NCI-H1436 treated with DMSO at 0.1 percent for 48 hours (cell line): Measurements from ENCODE around the gene ABI3BP.

ENCODE experiments used
- DNase-seq: peaks from one replicate; lab custom pipeline; 2025; lab: John Stamatoyannopoulos, UW

ABI3BP gene

DNA sequence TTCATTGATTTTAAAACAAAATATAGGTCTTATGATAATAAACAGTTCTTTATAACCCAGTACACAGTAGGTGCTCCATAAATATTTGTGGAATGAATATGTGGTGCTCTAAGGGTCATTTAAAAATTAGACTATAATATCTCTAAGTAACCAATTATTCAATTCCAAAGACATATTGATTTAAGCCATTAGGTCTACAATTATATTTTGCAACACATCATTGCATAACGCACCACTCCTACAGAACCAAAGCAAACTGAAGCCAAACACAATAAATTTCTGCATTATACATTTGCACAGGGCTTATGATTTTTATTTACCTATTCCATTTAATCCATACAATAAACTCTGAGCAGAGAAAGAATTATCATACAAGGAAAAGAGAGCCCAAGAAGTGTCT is 104.3 kb downstream of the ABI3BP start:
- no peak for DNase-seq

DNA sequence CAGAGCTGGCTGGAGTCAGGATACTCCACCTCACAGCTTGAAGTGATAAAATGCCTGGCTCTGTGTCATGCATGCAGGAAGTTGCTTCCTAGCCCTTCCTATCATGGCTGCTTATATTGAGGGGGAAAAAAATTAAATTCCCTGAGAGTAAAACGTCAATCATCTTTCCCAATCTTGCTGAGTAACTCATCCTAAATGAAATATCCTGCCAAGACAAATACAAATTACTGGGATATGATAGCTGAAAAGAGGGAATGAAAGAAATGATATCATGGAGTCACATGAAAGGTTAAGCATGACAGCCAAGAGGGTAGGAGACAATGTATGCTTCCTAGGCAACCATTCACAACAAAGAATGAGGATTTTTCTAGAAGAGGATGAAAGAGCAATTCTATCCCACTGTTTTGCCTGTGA is 110.6 kb downstream of the ABI3BP start:
- no peak for DNase-seq

DNA sequence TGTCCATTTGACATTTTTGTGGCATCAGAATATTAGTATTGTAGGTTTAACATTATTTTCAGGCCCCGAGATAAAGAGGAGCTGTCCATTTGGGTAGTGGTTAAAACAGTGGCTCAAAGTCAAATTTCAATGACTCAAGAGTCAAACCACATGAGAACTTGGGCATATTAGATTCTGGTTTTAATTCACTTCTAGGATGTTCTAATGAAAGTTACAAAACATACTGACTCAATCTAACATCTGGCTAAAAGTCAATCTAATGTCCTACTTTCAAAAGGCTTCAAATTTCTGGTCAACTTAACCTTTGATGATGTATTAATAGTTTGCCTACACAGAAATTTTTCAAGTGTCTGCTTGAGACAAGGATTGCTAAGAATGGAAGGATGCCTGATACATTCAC is 112.4 kb downstream of the ABI3BP start:
- DNase-seq, result no peak

DNA sequence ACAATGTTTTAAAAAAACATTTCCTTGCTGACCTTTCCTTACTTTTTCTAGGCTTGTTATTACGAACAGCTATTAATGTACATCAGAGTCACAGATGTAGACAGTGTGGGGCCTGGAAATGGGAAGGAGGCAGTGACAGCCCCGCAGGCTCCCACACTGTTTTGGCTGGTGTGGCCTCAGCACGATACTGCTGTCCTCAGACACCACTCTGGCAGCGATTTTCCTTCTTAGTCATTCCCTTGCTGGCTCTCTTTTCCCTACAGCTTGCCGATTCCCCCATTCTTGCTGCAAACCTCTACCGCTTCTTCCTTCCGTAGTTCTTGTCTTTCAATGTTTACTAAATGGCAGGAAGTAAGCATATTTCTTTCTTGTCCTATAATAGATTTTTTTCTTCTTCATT is 113.1 kb downstream of the ABI3BP start:
- no peak for DNase-seq

DNA sequence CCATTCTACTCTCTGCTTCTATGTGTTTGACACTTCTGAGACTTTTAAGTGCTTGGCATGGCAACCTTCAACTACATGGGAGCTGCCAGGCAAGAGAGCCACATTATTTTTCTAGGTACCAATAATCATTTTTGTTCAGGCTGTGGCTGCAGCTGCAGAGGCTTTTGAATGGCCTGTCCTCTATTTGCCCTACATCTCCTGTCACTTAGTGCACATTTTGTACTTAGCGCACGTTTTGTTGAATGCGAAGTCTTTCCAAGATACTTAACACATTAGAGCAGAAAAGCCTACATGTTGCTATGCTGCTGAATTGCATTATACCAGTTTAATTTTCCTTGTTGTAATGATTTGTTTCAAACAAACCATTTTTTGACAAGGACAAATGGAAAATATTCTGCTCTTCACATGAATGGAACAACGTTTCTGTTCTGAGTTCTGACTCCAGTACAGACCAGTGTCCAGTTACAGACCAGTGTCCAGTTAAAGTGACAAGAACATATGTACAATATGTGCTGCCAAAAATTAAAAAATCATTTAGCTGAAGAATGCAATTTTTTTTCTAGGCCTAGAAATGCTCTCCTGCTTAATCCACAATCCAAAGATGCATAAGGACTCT is 113.9 kb downstream of the ABI3BP start:
- no peak for DNase-seq

DNA sequence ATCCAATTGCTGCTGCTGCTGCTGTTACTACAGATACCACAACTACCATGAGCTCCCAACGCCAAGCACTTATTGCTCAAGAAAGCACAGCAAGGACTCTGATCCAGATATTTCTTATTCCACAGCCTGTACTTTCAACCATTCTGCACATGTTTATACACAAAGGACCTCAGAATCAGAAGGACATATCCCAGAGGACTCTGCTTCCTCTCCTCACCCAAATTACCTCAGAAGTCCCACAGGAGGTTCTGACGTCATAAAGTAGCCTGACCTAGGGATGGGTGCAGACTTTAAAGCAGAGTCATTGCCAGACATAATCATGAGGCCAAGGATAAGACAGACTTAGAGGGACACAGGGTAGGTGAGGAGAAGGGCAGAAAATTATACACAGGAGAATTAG is 115.9 kb downstream of the ABI3BP start:
- no peak for DNase-seq

DNA sequence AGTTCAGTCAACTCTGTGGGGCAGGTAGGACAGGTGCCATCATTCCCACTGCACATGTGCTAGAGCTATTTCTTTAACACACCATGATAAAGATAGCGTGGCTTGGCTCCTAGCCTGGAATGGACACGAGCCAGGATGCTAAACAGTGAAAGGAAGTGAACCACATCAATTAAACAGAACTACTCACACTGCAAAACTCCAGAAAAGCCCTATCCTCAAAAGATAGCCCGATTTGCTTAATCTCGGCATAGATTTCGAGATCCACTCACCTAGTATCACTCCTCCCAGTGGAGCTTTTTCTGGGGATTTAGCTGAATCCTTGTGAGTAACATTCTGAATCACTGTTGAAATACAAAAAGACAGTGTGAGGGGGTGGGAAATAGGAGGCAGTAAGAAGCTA is 118.0 kb downstream of the ABI3BP start:
- no peak for DNase-seq

DNA sequence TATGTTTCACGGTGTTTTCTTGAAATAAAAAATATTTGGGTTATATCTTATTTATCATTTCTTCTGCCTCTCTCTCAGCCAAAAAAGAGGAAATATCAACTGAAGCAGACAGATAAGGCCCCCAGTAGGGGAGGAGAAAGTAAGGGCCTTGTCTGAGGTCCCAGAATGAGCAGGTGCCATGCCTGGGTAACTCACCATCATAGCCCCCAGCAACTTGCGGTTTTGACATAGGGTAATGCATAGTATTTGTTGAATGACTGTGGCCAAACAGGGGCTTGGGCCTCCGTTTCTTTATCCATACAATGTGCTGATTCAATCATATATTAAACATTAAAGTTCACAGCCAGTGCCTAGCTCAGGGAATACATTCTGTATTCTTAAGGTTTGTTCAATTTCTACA is 119.6 kb downstream of the ABI3BP start:
- no peak for DNase-seq

DNA sequence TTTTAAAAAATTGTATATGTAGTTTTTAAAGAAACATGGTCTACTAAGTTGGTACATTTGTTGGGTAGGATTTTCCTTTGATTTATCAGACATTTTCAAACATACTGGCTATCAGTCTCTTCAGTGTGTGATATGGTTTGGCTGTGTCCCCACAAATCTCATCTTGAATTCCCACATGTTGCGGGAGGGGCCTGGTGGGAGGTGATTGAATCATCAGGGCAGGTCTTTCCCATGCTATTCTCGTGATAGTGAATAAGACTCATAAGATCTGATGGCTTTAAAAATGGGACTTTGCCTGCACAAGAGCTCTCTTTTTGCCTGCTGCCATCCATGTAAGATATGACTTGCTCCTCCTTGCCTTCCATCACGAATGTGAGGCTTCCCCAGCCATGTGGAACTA is 121.9 kb downstream of the ABI3BP start:
- DNase-seq, result no peak

DNA sequence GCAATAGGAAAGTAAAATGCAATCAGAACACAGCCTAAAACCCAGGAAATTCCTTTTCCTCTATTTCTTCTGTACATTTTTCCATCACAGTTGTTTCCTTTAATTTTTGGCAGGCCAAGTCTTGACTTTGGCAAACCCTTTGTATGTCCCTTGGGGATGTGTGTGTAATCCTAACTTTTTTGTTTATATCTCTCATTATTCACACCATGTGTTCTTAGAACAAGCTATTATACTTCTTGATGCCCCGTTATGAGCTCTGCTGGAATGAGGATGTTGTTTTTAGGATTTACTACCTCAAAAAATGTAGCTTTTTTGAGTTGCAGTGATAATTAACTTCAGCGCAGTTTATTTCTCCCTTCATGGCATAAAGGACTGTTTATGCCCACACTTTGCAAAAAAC is 123.4 kb downstream of the ABI3BP start:
- DNase-seq, result no peak

DNA sequence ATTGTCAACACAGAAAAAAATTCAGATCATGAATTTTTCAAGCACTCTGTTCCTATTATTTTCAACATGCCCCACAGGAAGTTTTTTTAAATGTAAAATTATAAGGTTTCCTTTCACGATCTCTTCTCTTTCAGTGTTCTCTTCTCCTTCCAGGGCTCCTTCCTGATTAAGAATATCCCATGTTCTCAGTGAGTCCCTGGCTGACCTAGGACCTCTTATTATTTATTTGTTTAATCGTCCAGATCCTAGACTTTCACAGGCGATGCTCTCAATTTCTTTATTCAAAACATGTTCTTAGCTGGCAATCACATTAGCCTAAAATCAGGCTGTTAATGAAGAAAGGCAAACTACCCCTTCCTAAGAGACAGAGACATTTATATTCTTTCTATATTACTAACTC is 124.3 kb downstream of the ABI3BP start:
- no peak for DNase-seq

DNA sequence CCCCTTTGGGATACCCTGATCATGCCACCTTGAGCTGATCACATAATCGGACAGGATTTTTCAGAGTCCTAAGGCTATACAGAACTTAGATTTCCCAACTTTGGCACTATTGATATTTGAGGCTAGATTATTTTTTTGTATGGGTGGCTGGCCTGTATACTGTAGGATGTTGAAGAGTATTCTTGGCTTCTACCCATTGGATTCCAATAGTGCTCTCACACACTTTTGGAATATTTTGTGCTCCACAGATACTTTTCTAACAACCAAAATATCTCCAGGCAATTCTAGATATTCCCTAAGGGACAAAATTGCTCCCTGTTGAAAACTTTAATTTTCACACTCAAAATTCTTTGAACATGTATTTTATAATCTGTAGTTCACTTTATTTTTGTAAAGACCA is 125.1 kb downstream of the ABI3BP start:
- no peak for DNase-seq

DNA sequence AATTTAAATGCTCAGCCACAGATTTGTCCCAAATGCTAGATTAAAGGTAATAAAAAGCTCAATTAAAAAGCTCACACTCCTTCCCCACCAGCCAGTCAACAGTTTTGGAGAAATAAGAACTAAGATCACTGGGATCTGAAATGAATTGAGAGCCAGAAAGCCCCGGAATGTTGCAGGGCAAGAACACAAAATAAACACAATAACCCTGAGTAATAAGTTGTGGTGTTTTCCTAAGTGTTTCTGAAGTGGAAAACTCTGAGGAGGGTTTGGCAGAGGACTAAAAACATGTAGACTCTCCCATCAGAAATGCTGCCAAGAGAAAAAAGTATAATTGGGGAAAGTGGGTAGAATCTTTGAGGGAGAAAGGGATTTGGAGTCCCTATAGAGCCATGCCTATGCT is 127.8 kb downstream of the ABI3BP start:
- DNase-seq, result no peak

DNA sequence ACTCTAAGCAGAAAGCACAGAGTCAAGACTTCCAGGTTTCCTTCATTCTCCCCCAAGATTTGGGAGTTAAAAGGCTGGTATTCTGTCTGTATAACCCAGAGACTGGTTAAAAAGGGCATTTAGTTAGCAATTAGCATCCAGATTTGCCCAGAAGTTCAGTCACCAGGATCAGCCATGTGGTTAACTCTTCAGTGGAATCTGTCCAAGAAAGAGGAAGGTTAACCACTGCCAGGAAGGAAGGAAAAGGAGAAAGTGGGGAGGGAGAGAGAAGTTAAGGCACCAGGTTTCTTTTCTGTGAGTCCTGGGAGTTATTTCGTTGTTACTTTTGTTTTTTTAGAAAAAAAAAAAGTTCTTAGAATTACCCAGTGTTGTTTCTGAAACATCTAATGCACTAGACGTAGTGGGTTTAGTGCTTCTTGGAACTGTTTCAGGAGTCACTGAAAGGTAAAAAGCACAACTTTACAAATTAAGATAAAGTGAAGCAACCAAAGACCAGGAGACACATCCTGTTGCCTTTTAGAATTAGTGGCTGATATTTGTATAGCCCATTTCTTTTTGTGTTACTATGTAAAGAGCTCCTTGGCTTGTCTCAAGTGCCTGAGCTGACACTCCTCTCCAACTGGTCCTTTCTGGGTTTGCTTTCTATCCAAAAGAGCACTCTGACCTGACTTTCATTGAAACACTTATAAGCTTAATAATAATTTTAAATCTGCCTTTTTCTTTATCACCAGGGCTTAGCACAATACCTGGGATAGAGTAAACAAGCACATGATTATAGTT is 128.6 kb downstream of the ABI3BP start:
- no peak for DNase-seq

DNA sequence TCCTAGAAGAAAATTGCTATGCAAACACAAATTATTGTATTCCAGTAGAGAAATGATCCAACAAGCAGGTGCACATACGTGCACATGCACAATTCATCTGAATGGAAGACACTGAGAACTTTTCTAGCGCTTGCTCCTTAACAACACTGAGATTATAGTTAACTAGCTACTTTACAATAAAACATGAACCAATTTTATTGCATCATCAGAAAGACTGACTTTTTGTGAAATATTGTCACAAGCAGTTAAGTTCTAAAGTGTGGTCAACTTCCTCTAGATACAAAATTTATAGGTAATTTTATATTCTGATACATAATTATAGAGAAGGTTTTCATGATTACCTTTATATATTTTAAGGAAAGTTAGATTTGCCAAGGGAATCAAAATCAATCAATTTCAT is 135.4 kb downstream of the ABI3BP start:
- no peak for DNase-seq

DNA sequence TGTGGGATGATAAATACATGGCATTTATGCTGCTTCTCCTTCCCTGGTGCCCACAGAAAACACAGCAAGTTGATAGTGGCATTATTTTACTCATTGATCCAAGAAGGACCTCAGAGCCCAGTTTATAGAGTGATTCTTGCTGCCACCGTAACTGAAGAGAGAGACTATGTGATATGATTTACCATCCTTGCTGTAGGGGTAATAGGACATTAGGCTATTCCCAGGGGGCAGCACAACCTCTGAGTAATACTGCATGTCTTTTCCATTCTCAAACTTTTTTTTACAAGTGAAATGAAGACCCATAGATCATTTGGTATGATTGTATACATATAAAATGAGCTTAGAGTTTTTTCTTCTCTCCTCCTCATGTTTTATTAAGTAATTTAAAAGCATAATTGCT is 136.4 kb downstream of the ABI3BP start:
- DNase-seq, result no peak

DNA sequence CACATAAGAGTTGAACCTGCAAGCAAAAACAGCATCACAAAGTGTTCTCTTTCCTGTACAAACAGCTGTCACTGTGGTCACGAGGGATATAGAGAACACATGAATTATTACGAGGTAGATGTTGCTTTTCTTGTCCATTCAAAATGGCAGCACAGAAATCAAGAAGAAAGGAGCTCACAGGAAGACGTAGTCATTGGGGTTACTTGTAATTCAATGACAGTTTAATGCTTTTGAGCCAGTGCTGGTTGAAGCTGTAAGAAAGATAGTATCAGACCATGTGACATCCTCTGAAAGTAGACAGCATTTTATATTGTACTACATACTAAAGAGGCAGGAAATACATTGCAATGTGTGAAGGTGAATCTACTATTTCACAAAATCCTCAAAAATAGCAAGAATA is 140.4 kb downstream of the ABI3BP start:
- DNase-seq, result no peak

DNA sequence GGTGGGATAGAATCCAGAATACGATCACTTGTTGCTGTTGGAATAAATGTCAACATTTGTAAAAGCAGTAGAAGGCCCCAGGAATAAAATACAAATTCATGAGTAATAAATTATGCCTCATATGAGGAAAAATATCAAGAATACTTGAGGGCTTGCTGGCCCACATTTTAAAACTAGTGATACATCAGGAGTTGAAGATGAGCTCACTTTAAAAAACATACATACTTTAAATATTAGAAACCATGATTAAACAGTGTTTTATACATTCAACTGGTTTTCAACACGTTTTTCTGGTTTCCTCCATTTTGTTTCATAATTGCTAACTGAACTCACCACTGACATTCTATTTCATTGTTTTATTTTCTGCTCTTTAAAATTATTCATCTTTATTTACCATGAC is 142.5 kb downstream of the ABI3BP start:
- DNase-seq, result no peak

DNA sequence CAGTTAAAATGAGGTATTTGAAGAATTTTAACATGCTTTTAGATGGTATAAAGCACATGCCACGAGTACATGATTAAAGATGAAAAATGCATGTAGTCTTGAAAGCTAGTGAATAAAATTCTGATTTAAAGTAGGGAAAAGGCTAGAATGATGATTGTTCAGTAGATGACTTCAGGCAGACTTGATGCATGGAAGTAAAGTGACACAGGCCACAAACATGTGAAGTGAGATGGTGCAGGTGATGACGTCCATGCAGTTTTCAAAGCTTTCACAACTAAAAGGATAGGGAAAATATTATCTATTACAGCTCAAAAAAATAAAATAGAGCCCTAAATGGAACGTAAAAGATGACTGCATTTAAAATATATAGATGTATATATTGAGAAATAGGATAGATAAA is 143.1 kb downstream of the ABI3BP start:
- DNase-seq, result no peak

DNA sequence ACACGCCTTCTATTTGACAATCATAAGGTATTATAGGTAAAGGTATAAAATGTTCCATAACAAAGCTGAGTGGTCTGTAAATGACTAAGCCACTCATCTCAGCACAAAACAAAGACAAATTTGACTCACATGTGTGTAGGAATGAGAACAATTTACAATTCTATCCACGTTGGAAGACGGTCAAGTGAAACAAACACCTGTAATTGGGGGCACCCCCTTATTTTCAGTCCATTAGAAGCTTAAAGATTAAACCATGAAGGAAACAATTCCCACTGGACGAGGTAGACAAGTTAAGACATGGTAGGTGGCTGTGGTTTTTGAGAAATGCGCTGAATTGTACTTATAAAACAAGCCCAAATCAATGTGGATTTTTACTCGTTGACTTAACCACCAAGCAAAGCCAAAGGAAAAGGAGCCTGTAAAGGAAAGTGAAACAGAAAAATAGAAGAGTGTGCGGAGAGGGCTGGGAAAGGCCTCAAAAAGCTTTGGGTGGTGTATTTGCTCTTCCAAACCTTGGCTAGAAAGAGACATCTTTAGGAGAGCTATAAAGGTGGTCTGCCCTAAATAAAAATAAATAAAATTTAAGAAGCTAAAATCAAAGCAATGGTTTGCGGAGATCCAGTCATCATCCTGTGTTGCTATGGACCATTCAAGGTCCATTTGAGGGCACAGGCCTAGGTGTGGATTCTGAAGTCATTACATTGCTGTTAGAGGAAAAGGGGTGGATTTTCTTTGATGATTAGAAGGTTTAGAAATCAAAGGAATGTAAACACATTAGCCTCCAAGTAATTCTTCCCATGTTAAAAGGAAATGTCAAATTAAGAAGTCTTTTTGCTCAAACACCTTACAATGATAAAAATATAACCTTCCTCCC is 148.9 kb downstream of the ABI3BP start:
- no peak for DNase-seq

DNA sequence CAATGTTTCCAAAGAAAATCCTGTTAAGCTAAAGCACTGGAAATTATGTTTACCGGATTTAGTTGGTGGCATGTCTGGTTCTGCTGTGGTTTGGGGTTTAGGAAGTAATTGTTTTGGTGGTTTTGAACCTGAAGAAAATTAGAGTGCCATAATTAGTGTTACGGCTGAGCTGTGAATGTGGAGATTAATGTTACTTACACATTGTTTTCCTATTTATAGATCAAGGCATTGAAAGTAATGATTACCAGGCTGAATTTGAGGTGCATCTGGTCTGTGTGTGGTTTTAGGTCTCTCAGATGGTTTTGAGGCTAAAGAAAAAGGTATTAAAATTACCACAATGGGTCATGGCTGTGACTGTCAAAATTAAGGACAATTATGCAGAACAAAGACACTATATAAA is 155.1 kb downstream of the ABI3BP start:
- no peak for DNase-seq

DNA sequence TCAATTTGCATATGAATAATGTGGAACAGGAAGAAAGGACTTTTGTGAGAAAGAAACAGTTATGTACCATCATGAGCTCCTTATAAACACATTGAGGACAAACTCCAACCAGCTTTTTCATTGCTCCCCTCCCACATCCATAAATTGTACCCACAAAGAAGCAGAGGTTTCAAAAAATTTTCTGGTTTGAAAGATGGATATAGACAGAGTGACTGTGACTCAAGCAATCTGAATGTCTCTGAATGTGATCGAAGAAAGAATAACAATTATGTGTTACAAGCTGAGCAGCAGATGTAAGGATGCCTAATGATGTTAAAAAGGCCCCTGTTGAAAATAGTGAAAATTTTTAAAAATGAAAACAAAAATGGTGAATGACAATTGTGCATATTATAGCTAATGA is 156.6 kb downstream of the ABI3BP start:
- no peak for DNase-seq

DNA sequence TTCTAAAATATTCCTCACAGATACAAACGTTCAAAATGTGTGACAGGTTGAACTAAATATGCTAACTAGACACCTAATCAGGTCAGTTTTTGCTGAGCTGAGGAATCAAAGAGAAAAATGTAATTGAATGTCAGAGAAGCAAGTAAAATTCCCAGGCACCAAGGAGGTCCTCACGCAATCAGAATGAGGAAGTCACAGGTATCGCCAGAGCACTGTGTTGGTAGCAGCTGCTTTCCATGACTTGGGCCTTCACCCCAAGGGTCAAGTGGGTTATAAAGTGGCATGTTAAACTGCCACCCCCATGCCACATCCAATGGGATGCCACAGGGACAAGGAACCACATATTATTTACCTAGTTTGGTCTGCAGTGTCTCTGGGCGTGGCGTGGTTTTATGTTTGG is 158.9 kb downstream of the ABI3BP start:
- DNase-seq, result no peak
